GM04503 (cell line): Measurements from ENCODE around the gene ZNF711.
"Not testable (repeated sequence)": the region's sequence is repeated elsewhere in the genome, so short reads cannot be mapped to it uniquely, and the experiment has no call there.

Source experiments
- DNase-seq: peaks from one replicate; pipeline ENCODE4 v3.0.0-alpha.2; 2012; ENCODE audit warnings: low read depth

Gene ZNF711

GRCh38 chrX:85243761-85244449, at the start of gene ZNF711, which contains the start of gene SATL1:
ZNF711 (plus strand) TSS chrX:85243991; CDS start chrX:85247573, 3,582 bp downstream.
SATL1 (minus strand) TSS chrX:85243779; CDS start chrX:85108968, 134,811 bp downstream.
- DNase-seq = no peak

DNA sequence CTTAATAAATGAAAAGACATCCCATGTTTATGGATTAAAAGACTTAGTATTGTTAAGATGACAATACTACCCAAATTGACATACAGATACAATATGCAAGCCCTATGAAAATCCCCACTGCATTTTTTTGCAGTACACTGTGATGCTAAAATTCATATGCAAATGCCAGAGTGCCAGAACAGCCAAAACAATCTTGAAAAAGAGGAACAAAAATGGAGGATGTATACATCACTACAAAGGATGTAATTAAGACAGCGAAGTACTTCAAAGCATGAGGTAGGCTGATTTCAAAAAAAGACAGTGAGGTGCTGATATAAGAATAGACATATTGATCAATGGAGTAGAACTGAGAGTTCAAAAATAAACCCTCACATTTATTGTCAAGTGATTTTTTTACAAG, 47.5 kb upstream of the ZNF711 start:
- no peak for DNase-seq

GRCh38 chrX:85203461-85203970, 40.3 kb upstream of the ZNF711 start:
- DNase-seq = no peak

GRCh38 chrX:85213792-85214530, 29.8 kb upstream of the ZNF711 start:
- no peak for DNase-seq

DNA sequence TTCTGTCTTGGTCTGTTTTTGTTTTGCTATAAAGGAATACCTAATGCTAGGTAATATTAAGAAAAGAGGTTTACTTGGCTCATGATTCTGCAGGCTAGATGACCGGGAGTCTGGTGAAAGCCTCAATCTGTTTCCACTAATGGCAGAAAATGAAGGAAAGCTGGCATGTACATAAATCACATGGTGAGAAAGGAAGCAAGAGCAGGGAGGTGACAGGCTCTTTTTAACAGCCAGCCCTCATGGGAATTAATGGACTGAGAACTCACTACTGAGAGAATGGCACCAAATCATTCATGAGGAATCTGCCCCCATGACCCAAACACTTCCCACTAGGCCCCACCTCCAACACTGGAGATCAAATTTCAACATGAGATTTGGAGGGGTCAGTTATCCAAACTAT, 27.8 kb upstream of the ZNF711 start:
- no peak for DNase-seq

DNA sequence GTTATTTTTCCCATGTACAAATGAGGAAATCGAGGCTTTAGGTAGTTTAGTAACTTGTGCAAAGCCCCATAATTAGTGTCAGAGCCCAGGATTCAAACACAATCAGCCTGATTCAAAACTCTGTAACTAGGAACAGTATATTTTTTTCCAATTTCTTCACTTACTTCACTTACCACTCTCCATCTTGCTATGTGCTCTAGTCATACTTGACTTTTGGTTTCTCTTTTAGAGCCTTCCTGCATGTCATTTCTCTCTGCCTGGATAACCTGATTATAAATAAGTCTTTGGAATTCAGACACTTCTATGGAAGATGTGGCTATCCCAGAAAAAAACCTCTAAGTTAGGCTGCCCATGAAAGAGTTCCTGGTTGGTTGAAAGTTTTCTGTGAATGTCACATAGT, 22.4 kb upstream of the ZNF711 start:
- DNase-seq = no peak

DNA sequence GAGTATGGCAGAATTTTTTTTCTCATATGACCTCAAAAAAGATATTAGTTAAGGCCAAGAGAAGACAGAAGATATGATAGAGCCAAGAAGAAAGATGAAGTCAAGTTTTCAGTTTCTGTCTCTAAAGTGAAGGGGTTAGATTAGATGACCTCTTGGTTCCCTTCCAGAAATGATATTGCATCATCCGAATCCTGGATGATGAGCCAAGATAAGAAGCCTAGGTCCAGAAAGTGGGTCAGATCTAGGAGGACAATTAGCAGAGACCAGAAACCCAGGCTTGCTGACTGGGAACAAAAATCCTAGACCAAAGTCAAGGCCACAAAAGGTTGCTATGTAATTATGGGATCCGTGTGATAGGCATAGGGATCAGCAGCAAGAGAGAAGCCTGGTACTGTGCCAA, 20.4 kb upstream of the ZNF711 start:
- no peak for DNase-seq

- no peak for DNase-seq
Measured at GRCh38 chrX:85243155-85243554, 636 bp upstream of the ZNF711 start.

DNA sequence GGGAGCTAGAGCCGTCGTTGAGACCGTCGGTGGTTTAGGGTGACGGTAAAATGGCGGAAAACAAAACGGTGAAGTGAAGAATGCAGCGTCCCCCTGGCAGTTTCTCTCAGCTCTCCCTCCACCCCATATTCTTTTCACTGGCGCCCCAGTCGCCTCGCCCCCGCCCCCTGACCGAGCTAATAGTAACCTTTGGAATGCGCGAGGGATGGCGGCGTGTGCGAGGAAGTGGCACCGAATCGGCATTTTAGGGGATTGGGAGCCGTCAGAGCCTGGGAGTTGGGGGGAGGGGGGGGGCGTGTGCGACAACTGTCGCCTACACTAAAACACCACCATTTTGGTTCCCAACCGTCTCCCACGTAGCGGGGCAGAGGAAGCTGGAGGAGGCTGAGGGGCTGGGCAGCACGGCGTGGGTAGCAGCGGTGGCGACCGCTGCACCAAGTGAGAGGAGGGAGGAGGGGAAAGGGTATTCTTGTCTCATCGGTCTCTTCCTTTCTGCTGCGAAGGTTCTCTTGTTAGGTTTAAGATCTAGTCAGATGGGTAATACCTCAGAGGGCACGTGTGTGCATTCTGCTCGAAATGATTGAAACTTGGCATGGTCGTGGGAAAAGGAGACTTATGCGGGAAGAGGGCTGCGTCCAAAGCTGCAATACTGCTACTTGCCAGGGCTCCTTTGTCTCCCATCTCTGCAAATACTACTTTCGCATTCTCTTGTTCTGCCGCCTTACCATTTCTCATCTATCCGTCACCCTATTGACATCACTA, 840 bp downstream of the ZNF711 start:
- DNase-seq = no peak

GRCh38 chrX:85285286-85285685, 41.5 kb downstream of the ZNF711 start:
- not testable (repeated sequence) for DNase-seq

- no peak for DNase-seq
Measured at GRCh38 chrX:85288992-85289723, 45.4 kb downstream of the ZNF711 start.

DNA sequence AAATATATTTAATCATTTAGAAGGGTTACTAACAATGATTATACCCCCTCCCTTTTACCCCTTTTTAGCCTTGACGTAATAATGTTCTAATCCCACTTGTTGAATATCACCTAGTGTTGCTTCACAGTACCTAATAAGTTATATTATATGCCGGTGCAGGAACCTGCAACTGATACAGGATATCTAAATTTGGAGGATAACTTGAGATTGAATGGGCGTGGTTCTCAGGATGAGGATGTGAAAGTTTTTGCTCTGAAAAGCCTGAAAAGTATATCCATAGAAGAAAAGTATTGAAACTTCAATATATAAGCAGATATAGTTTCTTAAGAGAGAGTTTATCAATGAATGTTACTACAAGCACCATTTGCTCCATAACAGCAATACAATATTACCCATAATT, 59.8 kb downstream of the ZNF711 start:
- no peak for DNase-seq

GRCh38 chrX:85309717-85310116, 65.9 kb downstream of the ZNF711 start:
- no peak for DNase-seq

DNA sequence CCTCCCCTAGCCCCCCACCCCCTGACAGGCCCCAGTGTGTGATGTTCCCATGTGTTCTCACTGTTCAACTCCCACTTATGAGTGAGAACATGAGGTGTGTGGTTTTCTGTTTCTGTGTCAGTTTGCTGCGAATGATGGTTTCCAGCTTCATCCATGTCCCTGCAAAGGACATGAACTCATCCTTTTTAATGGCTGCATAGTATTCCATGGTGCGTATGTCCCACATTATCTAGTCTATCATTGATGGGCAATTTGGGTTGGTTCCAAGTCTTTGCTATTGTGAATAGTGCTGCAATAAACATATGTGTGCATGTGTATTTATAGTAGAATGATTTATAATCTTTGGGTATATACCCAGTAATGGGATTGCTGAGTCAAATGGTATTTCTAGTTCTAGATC, 67.6 kb downstream of the ZNF711 start:
- not testable (repeated sequence) for DNase-seq
